Measurements from ENCODE around the gene MRC1.

DNA sequence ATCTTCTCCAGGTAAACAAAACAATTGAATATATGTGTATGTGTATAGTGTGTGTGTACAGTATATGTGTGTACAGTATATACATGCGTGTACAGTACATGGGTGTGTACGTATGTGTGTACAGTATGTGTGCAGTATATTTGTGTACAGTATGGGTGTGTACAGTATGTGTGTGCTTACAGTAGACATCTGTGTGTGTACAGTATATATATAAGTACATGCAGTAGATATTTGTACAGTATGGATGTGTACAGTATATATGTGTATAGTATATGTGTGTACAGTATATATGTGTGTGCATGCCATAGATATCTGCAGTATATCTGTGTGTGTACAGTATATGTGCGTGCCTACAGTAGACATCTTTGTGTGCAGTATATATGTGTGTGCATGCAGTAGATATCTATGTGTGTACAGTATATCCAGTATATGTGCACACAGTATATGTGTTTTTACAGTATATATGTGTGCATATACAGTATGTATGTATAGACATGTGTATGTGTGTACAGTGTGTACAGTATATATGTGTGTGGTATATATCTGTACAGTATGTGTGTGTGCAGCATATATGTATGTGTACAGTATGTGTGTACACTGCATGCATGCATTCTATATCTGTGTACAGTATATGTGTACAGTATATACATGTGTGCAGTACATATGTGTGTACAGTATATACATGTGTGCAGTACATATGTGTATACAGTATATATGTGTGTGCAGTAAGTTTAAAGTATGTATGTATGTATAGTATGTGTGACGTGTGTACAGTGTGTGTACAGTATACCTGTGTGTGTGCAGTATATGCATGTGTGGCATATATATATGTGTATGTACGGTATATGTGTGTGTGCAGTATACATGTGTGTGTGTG lies 105.3 kb downstream of the MRC1 start:
- no peak for TF ChIP-seq EZH2 (IDR thresholded peaks at IDR 0.05; ENCODE audit: low read length)
- no peak for TF ChIP-seq CTCF (optimal IDR thresholded peaks at IDR 0.05 in 1 of 3, IDR thresholded peaks at IDR 0.05 in 1 of 3, conservative IDR thresholded peaks at IDR 0.05 in 1 of 3; ENCODE audit: extremely low read depth in 1 of 3, insufficient read depth in 2 of 3, low read length in 3 of 3)
